RWPE2 (cell line): ENCODE measurements around the gene AGBL3.

Source experiments
- ATAC-seq: fragments of 200-7000 bp; cut with Tn5 transposase; 3 replicates; pipeline ENCODE4 v1.9.1; 2021; ENCODE audit warnings: low read depth
- DNase-seq: peaks from one replicate; pipeline ENCODE4 v3.0.0-alpha.2; 2020; ENCODE audit warnings: low spot score
- H3K27ac ChIP-seq: fragments of 450-650 bp; 2 replicates; pipeline ENCODE4 v1.5.1; 2017; ENCODE audit warnings: mild to moderate bottlenecking; ENCODE audit not compliant: poor library complexity, severe bottlenecking
- H3K27me3 ChIP-seq: fragments of 250-450 bp; sonication (Bioruptor Pico); 2 replicates; pipeline ENCODE4 v1.5.1; 2021; ENCODE audit warnings: mild to moderate bottlenecking, moderate library complexity; ENCODE audit not compliant: insufficient read depth, poor library complexity, severe bottlenecking
- H3K36me3 ChIP-seq: fragments of 250-450 bp; sonication (Bioruptor Pico); 2 replicates; pipeline ENCODE4 v1.5.1; 2020; ENCODE audit warnings: low read depth, mild to moderate bottlenecking, moderate library complexity
- H3K4me1 ChIP-seq: fragments of 250-450 bp; sonication (Bioruptor Pico); 2 replicates; pipeline ENCODE4 v1.5.1; 2021; ENCODE audit warnings: mild to moderate bottlenecking, moderate library complexity; ENCODE audit not compliant: insufficient read depth, poor library complexity, severe bottlenecking
- H3K4me3 ChIP-seq: fragments of 250-450 bp; sonication (Bioruptor Pico); 2 replicates; pipeline ENCODE4 v1.5.1; 2021; ENCODE audit warnings: mild to moderate bottlenecking, moderate library complexity; ENCODE audit not compliant: severe bottlenecking
- H3K9me3 ChIP-seq: fragments of 250-450 bp; sonication (Bioruptor Pico); 2 replicates; pipeline ENCODE4 v1.5.1; 2021; ENCODE audit warnings: mild to moderate bottlenecking, moderate library complexity; ENCODE audit not compliant: severe bottlenecking
- CTCF ChIP-seq: fragments of 450-650 bp; IDR thresholded peaks from one replicate; pipeline ENCODE4 v1.5.1; 2017; ENCODE audit warnings: mild to moderate bottlenecking, moderate library complexity; ENCODE audit not compliant: poor library complexity, severe bottlenecking

The AGBL3 gene

GRCh38 chr7:134948736-134949135, 37.6 kb upstream of the AGBL3 start:
- no peak for TF ChIP-seq CTCF
- H3K4me1 ChIP-seq = no peaks in the 10 kb centered on the region
- H3K27me3 ChIP-seq = no peaks in the 10 kb centered on the region
- no peaks in the 10 kb centered on the region for H3K9me3 ChIP-seq
- peaks cover 87% of the 10 kb centered on the region for H3K36me3 ChIP-seq
- DNase-seq = no peak
- peak; percentile 29; the same call in 1 of the 3 replicates for ATAC-seq
- no peak overlapping the region for H3K4me3 ChIP-seq
- no peak overlapping the region for H3K27ac ChIP-seq

GRCh38 chr7:134949171-134949570, 37.1 kb upstream of the AGBL3 start:
- Histone ChIP-seq H3K27me3 (no peaks in the 10 kb centered on the region), H3K27ac (no peak overlapping the region), H3K9me3 (no peaks in the 10 kb centered on the region), H3K4me3 (no peak overlapping the region), H3K36me3 (peaks cover 89% of the 10 kb centered on the region), H3K4me1 (no peaks in the 10 kb centered on the region)
- no peak for TF ChIP-seq CTCF
- no peak for DNase-seq
- ATAC-seq = no peak

- ATAC-seq (no peak), DNase-seq (no peak)
- Histone ChIP-seq H3K4me3 (no peak overlapping the region), H3K36me3 (peaks cover 93% of the 10 kb centered on the region), H3K27me3 (no peaks in the 10 kb centered on the region), H3K9me3 (no peaks in the 10 kb centered on the region), H3K27ac (no peak overlapping the region), H3K4me1 (no peaks in the 10 kb centered on the region)
- peak; percentile 62 for TF ChIP-seq CTCF
Observed at GRCh38 chr7:134954197-134955082, 31.9 kb upstream of the AGBL3 start.

- Histone ChIP-seq H3K4me3 (no peak overlapping the region), H3K9me3 (no peaks in the 10 kb centered on the region), H3K36me3 (peaks cover 93% of the 10 kb centered on the region), H3K27ac (no peak overlapping the region), H3K27me3 (no peaks in the 10 kb centered on the region), H3K4me1 (no peaks in the 10 kb centered on the region)
- ATAC-seq (no peak), DNase-seq (no peak)
- no peak for TF ChIP-seq CTCF
Observed at GRCh38 chr7:134957005-134957404, 29.3 kb upstream of the AGBL3 start.

GRCh38 chr7:134959810-134960209, 26.5 kb upstream of the AGBL3 start:
- Histone ChIP-seq H3K4me3 (no peak overlapping the region), H3K27me3 (no peaks in the 10 kb centered on the region), H3K4me1 (no peaks in the 10 kb centered on the region), H3K36me3 (peaks cover 92% of the 10 kb centered on the region), H3K9me3 (no peaks in the 10 kb centered on the region), H3K27ac (no peak overlapping the region)
- ATAC-seq = no peak
- no peak for DNase-seq
- TF ChIP-seq CTCF = no peak
